ENCODE results near the gene MRPS27. TPM values are rescaled to one million over a fixed set of nuclear protein-coding genes. Genes with fewer than 3 reads are reported as not detected.

Gene MRPS27
- total and polyA plus RNA-seq, 10 donors, result 23.5 to 55.5 (median 42.6) TPM

GRCh38 chr5:72368271-72368670, 48.2 kb upstream of the MRPS27 start:
- H3K4me3 ChIP-seq, result no peak overlapping the region
- peaks cover 0 to 64% (median 25%) of the 10 kb centered on the region in 6 donors for H3K4me1 ChIP-seq
- H3K27ac ChIP-seq, result peak overlapping the region in 2 of 8 donors; percentile 13 to 54
- no peaks in the 10 kb centered on the region for H3K9me3 ChIP-seq
- TF ChIP-seq CTCF (IDR thresholded peaks at IDR 0.05 in 8 of 11, conservative IDR thresholded peaks at IDR 0.05 in 3 of 11) (no peak), POLR2AphosphoS5 (IDR thresholded peaks at IDR 0.05) (no peak), POLR2A (IDR thresholded peaks at IDR 0.05) (no peak)
- DNase-seq, result no peak
- peaks cover 0 to 9% (median 0%) of the 10 kb centered on the region in 6 donors for H3K36me3 ChIP-seq
- intact Hi-C loops (cut with DNase I; ENCODE audit: low total_unique reads), result loop anchor here (5.0 kb wide), 2 partner anchors 154 to 449 kb away; partner anchors contain the start of gene TNPO1
- no peaks in the 10 kb centered on the region for H3K27me3 ChIP-seq (replicated peaks in 1 of 7)
- 91 to 100% (median 97%) methylated on average over 1 of the region's 1 CpG for WGBS, 5 donors

- intact Hi-C loops (cut with DNase I; ENCODE audit: low total_unique reads), result loop anchor here (5.0 kb wide), 2 partner anchors 156 to 451 kb away; partner anchors contain the start of gene TNPO1
- 38 to 42% (median 41%) methylated on average over 7 of the region's 7 CpGs for WGBS, 5 donors
- no peak for TF ChIP-seq POLR2A (IDR thresholded peaks at IDR 0.05)
- TF ChIP-seq POLR2AphosphoS5 (IDR thresholded peaks at IDR 0.05), result no peak
- TF ChIP-seq CTCF (IDR thresholded peaks at IDR 0.05 in 8 of 11, conservative IDR thresholded peaks at IDR 0.05 in 3 of 11), result peak; percentile 58 to 89 (median 78)
These were observed 46.4 kb upstream of the MRPS27 start for GRCh38 chr5:72366324-72366976.

GRCh38 chr5:72364951-72365350, 44.9 kb upstream of the MRPS27 start:
- Histone ChIP-seq H3K9me3 (no peaks in the 10 kb centered on the region), H3K27me3 (replicated peaks in 1 of 7) (no peaks in the 10 kb centered on the region), H3K4me3 (no peak overlapping the region), H3K36me3 (peaks cover 0 to 42% (median 8%) of the 10 kb centered on the region in 6 donors), H3K4me1 (peaks cover 0 to 45% (median 23%) of the 10 kb centered on the region in 6 donors), H3K27ac (no peak overlapping the region)
- intact Hi-C loops (cut with DNase I; ENCODE audit: low total_unique reads), result loop anchor here (5.0 kb wide), 2 partner anchors 157 to 452 kb away; partner anchors contain the start of gene TNPO1
- no peak for DNase-seq
- WGBS, 5 donors, result 94 to 100% (median 97%) methylated on average over 4 of the region's 4 CpGs
- no peak for TF ChIP-seq POLR2AphosphoS5 (IDR thresholded peaks at IDR 0.05)
- TF ChIP-seq POLR2A (IDR thresholded peaks at IDR 0.05), result no peak
- TF ChIP-seq CTCF (IDR thresholded peaks at IDR 0.05 in 8 of 11, conservative IDR thresholded peaks at IDR 0.05 in 3 of 11), result no peak

More at GRCh38 chr5:72366324-72366976, 46.4 kb upstream of the MRPS27 start:
- Histone ChIP-seq H3K27me3 (replicated peaks in 1 of 7) (no peaks in the 10 kb centered on the region), H3K4me1 (peaks cover 0 to 48% (median 24%) of the 10 kb centered on the region in 6 donors), H3K9me3 (no peaks in the 10 kb centered on the region), H3K27ac (peak overlapping the region in 1 of 8 donors; percentile 30), H3K36me3 (peaks cover 0 to 27% (median 2%) of the 10 kb centered on the region in 6 donors), H3K4me3 (no peak overlapping the region)
- DNase-seq, result no peak

- intact Hi-C loops (cut with DNase I; ENCODE audit: low total_unique reads), result no loop called here
- H3K9me3 ChIP-seq, result no peaks in the 10 kb centered on the region
- no peak for DNase-seq
These were observed 44.1 kb upstream of the MRPS27 start for GRCh38 chr5:72364171-72364570.

More at GRCh38 chr5:72364171-72364570, 44.1 kb upstream of the MRPS27 start:
- Histone ChIP-seq H3K36me3 (peaks cover 0 to 50% (median 15%) of the 10 kb centered on the region in 6 donors), H3K4me3 (no peak overlapping the region), H3K4me1 (peaks cover 0 to 37% (median 16%) of the 10 kb centered on the region in 6 donors), H3K27me3 (replicated peaks in 1 of 7) (no peaks in the 10 kb centered on the region), H3K27ac (no peak overlapping the region)
- no peak for TF ChIP-seq POLR2A (IDR thresholded peaks at IDR 0.05)
- no peak for TF ChIP-seq POLR2AphosphoS5 (IDR thresholded peaks at IDR 0.05)
- TF ChIP-seq CTCF (IDR thresholded peaks at IDR 0.05 in 8 of 11, conservative IDR thresholded peaks at IDR 0.05 in 3 of 11), result no peak
- WGBS, 5 donors, result 88 to 100% (median 96%) methylated on average over 1 of the region's 1 CpG

Measured in spleen (tissue), 11 donors.